NCI-H69 (cell line): ENCODE results near the gene FTO.
A peak's percentile ranks its signal among the peaks of the same experiment; 100 is the strongest.

Experiments used
- DNase-seq: peaks from one replicate; lab custom pipeline; 2025; lab: John Stamatoyannopoulos, UW

The FTO gene

DNA sequence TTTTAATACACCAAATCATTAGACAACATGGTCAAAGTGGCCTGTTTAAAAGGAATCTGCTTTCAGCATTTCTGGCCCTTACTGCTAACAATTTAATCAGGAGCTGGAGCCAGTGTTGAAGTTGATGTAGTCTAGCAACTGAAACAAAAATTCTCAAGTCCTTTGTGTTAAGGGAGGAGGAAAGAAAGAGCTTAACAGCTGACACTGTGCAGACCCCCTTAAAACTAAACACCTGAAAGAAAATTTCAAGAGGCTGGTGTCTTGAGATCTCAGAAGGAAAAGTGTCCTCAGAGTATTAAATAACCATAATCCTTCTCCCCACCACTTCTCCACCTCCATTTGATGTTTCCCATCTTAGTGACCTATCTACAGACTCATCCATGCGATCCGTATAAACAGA, 232.1 kb downstream of the FTO start:
- DNase-seq = no peak

GRCh38 chr16:53936529-53936928, 232.6 kb downstream of the FTO start:
- DNase-seq = no peak

GRCh38 chr16:53937161-53937880, 233.4 kb downstream of the FTO start:
- peak; percentile 89 for DNase-seq

- DNase-seq = no peak
These were observed 240.1 kb downstream of the FTO start for GRCh38 chr16:53944025-53944424.

DNA sequence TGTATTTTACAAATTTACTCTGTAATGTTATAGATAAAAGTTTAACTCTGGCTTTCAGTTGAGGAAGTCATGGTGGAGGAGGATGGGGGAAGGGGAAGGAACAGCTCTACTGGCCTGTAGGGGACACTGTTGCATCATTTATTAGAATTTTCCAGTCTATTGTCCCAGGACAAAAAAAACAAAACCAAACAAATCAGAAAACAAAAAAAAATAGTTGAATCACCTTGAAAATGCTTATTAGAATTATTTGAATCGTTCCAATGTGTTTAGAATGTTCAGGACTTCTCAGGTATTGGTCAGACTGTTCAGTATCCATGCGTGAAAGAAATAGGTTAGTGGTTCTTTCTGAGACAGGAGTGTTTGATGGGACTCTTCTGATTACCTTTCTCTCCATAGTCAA, 242.0 kb downstream of the FTO start:
- DNase-seq = peak; percentile 45

- DNase-seq = peak; percentile 94
These were observed 242.9 kb downstream of the FTO start for GRCh38 chr16:53946746-53947386.

GRCh38 chr16:53947642-53948041, 243.7 kb downstream of the FTO start:
- DNase-seq = peak; percentile 46

DNA sequence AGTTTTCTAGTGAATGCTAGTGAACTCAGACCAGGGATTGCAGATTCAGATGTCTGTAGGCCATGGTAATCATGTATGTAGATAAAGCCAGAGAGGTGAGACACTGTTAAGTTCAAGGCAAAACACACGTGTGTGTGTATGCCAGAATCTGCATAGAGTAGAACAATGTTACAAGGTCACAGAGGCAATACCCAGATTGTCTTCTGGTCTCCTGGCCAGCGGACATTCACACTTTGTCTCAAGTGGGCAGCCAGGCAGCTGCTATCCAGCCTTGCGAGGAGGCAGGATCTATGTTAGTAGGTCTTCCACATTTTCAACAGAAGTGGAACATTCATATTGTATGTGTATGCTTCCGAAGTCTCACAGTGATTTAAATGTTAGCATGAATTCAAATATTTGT, 244.4 kb downstream of the FTO start:
- no peak for DNase-seq

GRCh38 chr16:53948734-53949430, 244.9 kb downstream of the FTO start:
- DNase-seq = peak; percentile 47

DNA sequence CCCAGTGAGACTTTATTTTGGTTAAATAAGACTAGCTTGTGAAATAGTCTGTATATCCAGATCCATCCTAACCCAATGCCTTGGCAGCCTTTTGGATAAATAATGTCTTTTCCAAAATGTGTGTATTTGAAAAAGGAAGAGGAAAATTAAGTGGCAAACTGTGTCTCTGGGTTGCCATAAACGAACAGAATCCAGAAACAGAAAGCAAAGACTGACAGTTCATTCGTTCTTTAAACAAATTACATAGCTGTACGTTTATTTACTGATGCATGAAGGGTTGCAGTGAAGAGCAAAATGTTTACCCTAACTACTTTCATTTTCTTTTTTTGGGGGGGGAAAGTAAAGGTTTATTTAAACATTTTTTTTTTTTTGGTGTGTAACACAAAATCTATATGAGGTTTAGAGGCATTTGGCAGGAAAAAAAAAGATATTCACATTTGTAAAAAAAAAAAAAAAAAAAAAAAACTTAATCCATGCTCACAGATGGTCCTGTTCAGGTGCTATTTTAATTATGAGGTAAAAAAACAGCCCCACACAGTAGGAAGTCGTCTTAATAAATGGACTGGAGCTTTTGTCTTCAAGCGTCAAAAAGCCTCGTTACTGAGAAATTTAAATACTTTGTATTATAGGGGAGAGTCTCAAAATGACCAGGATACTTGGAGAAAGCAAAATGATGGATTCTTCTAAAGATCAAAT, 245.9 kb downstream of the FTO start:
- DNase-seq = peak; percentile 92

DNA sequence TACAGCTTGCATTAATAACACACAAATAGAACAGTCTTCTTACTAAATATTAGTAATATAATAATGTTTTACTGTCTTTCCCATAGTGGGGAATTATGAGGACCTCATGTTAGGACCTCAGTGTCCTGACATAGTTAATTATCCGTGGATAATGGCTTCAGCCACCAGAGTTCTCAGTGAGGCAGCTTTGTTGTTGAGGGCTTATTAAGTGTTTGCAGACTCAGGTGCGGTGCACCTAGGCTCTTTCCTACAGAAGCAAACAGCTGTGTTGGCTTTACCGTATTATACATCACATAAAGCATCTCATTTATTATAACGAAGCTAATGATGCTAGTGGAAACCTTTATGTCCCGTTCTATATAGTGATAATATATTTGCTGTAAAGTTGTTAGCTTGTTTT, 246.7 kb downstream of the FTO start:
- peak; percentile 92 for DNase-seq

DNA sequence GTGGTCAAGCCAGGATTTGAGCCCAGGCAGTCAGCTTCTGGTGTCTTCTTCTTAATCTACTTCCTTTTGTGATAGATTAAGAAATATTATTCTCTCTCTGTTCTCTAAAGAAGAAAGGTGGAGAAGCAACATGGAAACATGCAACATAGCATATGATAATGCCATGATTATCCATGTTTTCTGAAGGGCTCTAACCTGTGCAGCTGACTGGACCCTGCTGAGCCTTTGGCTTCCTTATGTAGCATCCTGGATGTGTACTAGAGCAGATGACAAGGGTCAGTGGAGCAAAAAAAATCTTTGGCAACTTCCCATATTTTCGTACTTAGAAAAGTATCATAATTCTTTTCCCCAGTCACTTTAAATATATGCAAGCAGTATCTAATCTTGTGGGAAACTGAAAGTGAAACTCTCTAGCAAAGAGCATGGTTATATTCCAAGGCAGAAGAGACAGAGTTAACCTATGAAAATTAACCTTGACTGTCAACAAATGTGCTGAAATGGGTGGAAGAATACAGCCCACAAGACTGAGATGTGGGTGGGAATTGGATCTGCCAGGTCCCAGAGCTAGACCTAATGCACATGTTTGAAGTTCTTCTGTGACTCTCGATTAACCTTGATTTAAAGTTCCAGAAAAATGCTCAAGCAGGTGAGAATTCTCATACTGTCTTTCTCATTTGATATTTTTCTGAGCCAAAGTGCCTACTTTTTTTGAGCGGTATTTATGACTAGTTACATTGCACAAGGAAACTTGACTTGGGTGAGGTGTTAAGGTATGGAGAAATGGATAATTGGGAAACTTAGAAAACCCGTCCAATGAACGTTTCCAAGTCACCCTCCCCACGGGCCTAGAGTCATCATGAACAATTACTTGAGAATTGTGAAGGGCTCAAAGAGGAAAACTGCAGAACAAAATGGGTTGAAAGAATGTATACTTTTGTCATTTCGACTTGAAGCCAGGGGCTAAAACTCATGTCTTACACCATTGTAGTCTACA, 248.6 kb downstream of the FTO start:
- DNase-seq = peak; percentile 16

DNA sequence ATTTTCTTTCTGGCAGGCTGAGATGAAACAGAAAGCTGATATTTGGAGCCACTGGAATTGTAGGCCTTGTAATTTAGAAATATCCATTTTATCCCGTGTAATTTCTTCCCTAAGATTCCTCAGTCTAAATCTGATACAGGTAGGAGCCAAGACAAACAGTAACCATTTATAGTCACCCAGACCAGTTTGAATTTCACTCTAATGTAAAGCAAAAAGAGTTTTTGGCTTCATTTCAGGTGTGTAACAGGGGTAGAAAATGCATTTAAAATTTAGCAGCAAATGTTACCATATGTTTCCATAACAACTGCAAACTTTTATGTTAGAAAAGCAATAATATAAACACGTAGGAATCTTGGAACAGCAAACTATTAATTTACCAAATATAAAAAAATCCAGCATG, 249.4 kb downstream of the FTO start:
- peak; percentile 17 for DNase-seq

- no peak for DNase-seq
These were observed 251.4 kb downstream of the FTO start for GRCh38 chr16:53955221-53955875.

DNA sequence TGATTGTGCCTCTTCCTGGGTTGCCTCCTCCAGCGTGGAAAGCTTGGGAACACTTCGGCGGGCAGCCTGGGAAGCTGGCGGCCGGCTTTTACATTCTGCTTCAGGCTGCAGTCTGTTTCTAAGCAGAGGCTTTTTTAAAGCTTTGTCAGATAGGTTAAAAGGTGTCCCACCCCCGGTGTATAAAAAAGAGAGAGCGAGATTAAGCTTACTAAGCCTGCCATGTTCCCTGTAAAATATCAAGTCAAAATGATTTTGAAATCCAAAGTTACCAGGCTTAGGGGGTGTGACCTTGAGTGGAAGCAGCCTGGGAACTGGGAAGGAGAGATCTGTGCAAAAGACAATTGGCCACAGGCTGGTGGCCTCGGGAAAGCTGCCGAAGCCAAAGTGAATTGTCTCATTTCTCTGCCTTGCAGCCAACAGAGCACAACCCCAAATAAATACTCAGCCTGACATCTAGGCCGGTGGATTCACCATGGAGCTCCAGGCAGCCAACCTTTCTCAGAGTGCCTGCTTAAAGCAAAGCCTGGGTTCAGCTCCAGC, 254.5 kb downstream of the FTO start:
- DNase-seq = no peak

DNA sequence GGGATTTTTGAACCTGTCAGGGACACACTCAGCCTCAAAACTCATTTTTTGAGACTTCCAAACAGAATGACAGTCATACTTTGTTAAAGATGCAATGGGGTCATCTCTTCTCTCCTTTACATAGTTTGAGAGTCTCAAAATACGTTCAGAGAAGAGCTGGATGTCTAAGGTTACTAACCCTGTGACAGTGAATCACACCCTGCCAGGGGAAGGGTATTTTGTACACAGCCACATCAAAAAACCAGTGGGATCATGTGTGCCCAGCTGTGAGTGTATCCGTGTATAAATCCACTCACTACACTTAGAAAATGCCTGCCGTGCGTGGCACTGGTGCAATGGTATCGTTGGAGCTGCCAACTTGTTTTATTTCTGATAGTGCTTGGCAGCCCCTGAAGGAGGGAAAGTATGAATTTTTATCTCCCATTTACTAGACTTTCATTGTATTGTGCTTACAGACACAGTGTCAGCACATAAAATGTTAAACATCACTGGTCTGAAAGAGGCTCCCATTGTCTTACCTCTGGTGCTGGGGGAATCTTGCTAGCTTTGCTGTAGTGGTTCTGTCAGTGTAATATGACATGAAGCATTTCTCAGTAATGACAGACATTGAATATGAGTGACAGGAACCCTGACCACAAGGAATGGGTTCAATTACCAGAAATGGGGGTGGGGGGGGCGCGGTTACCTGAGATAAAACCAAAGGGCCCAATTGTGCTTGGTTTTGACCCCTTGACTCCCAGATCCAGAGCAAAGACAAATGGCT, 256.3 kb downstream of the FTO start:
- DNase-seq = no peak

DNA sequence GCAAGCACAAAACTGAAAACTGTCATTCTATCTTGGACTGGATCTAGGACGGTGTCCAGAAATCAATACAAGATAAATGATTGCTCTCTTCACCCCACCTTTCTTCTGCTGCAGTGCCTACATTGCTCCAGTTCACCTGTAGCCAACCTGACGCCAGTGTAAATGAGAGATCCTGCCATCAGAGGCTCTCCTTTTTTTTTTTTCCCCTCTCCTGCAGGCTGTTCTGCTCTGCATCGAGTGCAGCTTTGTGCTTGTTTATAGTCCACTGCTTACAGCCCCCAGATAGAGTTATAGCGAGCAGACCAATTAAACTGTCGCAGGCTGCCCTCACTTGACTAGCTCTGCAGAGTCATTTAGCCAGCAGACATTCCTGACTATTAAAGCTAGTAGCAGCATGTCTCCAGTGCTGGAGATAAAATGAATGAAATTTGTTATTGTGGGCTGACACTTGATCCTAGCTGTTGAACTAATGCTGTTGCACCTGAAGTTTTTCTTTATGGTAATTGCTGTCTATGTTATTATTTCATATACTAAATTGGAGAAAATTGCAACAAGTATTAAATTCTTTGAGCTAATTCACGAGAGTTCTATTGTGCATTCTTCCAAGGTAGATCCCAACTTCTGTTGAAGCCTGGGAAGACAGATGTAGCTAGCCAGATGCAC, 257.1 kb downstream of the FTO start:
- peak; percentile 50 for DNase-seq

DNA sequence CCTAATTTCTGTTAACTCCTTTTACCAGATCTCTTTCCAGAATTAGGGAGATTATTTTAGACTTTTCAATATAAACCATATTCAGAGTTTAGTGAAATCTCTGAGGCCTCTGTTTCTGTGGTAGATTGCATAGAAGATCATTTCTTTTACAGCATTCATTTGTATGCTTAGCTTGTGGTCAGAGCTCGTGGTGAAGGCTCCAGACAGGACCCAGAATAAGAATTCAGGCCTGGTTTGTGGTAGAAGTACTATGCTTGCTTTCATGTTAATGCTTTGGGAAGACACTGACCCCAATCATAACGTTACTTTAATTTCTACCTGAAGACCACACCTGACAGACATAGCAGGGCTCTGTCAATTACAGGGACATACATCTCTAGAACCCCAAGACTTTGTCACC, 258.1 kb downstream of the FTO start:
- no peak for DNase-seq

- no peak for DNase-seq
These were observed 260.3 kb downstream of the FTO start for GRCh38 chr16:53964145-53964790.
